H54 (cell line): ENCODE measurements around the gene L3HYPDH.

Experiments used
- DNase-seq: peaks from one replicate; pipeline ENCODE4 v3.0.0; 2011; ENCODE audit warnings: low spot score, mixed read lengths; ENCODE audit not compliant: insufficient read length
- FAIRE-seq: peaks from 3 replicates; lab custom pipeline; 2011; peaks lifted over from hg19 to GRCh38; lab: Jason Lieb, UNC
- POLR2A ChIP-seq: IDR thresholded peaks from 2 replicates; pipeline ENCODE4 v1.6.1; 2011; ENCODE audit warnings: low read depth, mild to moderate bottlenecking, low read length

L3HYPDH gene

GRCh38 chr14:59425322-59425935 is 58.8 kb downstream of the L3HYPDH start:
- TF ChIP-seq POLR2A, result no peak
- DNase-seq, result no peak
- FAIRE-seq, result no peak

- DNase-seq (no peak), FAIRE-seq (no peak)
- TF ChIP-seq POLR2A, result no peak
Observed at GRCh38 chr14:59424341-59425071, 59.7 kb downstream of the L3HYPDH start.
